HEK293 (cell line): ENCODE data around the gene FAM229A.

ENCODE experiments used
- CTCF ChIA-PET: fragments of 350-600 bp; formaldehyde crosslinking; extraction: SDS; loops from one replicate; lab custom pipeline; 2021; ENCODE audit warnings: antibody characterized with exemption; lab: Yijun Ruan, JAX
- POLR2A ChIA-PET: fragments of 300-600 bp; formaldehyde crosslinking; extraction: SDS; loops from one replicate; lab custom pipeline; 2020; ENCODE audit warnings: antibody characterized with exemption, inconsistent platforms; lab: Yijun Ruan, JAX
- H3K27ac ChIP-seq: fragments of 200-500 bp; sonication (Bioruptor generic); 2 replicates; pipeline ENCODE4 v1.5.1; 2014; ENCODE audit warnings: low read depth, low read length, control low read depth, inconsistent platforms; ENCODE audit errors: extremely low read depth
- H3K36me3 ChIP-seq, 2 experiments: fragments of 200-500 bp in 1 of 2; sonication (Bioruptor generic) in 1 of 2; 1 replicate in 1 of 2; 2 replicates in 1 of 2; pipeline ENCODE4 v1.5.1; 2014 to 2017; ENCODE audit warnings: inconsistent platforms in 2 of 2, low read length in 2 of 2; ENCODE audit not compliant: control insufficient read depth in 2 of 2, insufficient read depth in 1 of 2
- H3K4me1 ChIP-seq: fragments of 200-500 bp; sonication (Bioruptor generic); 2 replicates; pipeline ENCODE4 v1.5.1; 2014; ENCODE audit warnings: mild to moderate bottlenecking, low read length, inconsistent platforms; ENCODE audit not compliant: control insufficient read depth, insufficient read depth
- H3K4me3 ChIP-seq: 2 replicates; pipeline ENCODE4 v1.5.1; 2011; ENCODE audit warnings: low read depth, mild to moderate bottlenecking, control low read depth, low read length, moderate library complexity
- H3K9me3 ChIP-seq: fragments of 200-500 bp; sonication (Bioruptor generic); 2 replicates; pipeline ENCODE4 v1.5.1; 2014; ENCODE audit warnings: low read depth, low read length, inconsistent platforms; ENCODE audit not compliant: control insufficient read depth, insufficient read depth
- BCL11A ChIP-seq: fragments of 450-650 bp; formaldehyde crosslinking; IDR thresholded peaks from 2 replicates; pipeline ENCODE4 v1.5.1; 2016; ENCODE audit warnings: low read depth, missing biosample characterization, missing genetic modification characterization
- REPIN1 ChIP-seq: fragments of 450-650 bp; formaldehyde crosslinking; IDR thresholded peaks from 2 replicates; pipeline ENCODE4 v1.5.1; 2017; ENCODE audit warnings: missing biosample characterization, missing genetic modification characterization, low read depth
- SCRT1 ChIP-seq: fragments of 450-650 bp; formaldehyde crosslinking; IDR thresholded peaks from 2 replicates; pipeline ENCODE4 v1.5.1; 2016; ENCODE audit warnings: missing biosample characterization, missing genetic modification characterization, borderline replicate concordance
- SCRT2 ChIP-seq: fragments of 450-650 bp; formaldehyde crosslinking; IDR thresholded peaks from 2 replicates; pipeline ENCODE4 v1.5.1; 2016; ENCODE audit warnings: missing biosample characterization, missing genetic modification characterization
- SP3 ChIP-seq: fragments of 450-650 bp; formaldehyde crosslinking; IDR thresholded peaks from 2 replicates; pipeline ENCODE4 v1.5.1; 2016; ENCODE audit warnings: missing biosample characterization, missing genetic modification characterization
- SP7 ChIP-seq: fragments of 450-650 bp; formaldehyde crosslinking; IDR thresholded peaks from 2 replicates; pipeline ENCODE4 v1.5.1; 2016; ENCODE audit warnings: missing biosample characterization, missing genetic modification characterization
- ZBTB17 ChIP-seq: fragments of 450-650 bp; formaldehyde crosslinking; IDR thresholded peaks from 2 replicates; pipeline ENCODE4 v1.5.1; 2016; ENCODE audit warnings: missing biosample characterization, missing genetic modification characterization
- ZBTB21 ChIP-seq: fragments of 450-650 bp; formaldehyde crosslinking; IDR thresholded peaks from 2 replicates; pipeline ENCODE4 v1.5.1; 2017; ENCODE audit warnings: missing biosample characterization, missing genetic modification characterization
- ZNF121 ChIP-seq: fragments of 450-650 bp; formaldehyde crosslinking; IDR thresholded peaks from 2 replicates; pipeline ENCODE4 v1.5.1; 2016; ENCODE audit warnings: missing biosample characterization, missing genetic modification characterization
- ZNF132 ChIP-seq: fragments of 450-650 bp; formaldehyde crosslinking; IDR thresholded peaks from 2 replicates; pipeline ENCODE4 v1.5.1; 2017; ENCODE audit warnings: missing biosample characterization, missing genetic modification characterization, borderline replicate concordance
- ZNF266 ChIP-seq: fragments of 450-650 bp; formaldehyde crosslinking; IDR thresholded peaks from 2 replicates; pipeline ENCODE4 v1.5.1; 2016; ENCODE audit warnings: missing biosample characterization, missing genetic modification characterization, low read depth
- ZNF354C ChIP-seq: fragments of 450-650 bp; formaldehyde crosslinking; IDR thresholded peaks from 2 replicates; pipeline ENCODE4 v1.5.1; 2016; ENCODE audit warnings: missing biosample characterization, missing genetic modification characterization, low read depth, borderline replicate concordance
- ZNF610 ChIP-seq: fragments of 450-650 bp; formaldehyde crosslinking; IDR thresholded peaks from 2 replicates; pipeline ENCODE4 v1.5.1; 2016; ENCODE audit warnings: missing biosample characterization, missing genetic modification characterization, borderline replicate concordance
- ZNF629 ChIP-seq: fragments of 450-650 bp; formaldehyde crosslinking; IDR thresholded peaks from 2 replicates; pipeline ENCODE4 v1.5.1; 2017; ENCODE audit warnings: missing biosample characterization, missing genetic modification characterization
- ZNF837 ChIP-seq: fragments of 450-650 bp; formaldehyde crosslinking; IDR thresholded peaks from 2 replicates; pipeline ENCODE4 v1.5.1; 2016; ENCODE audit warnings: missing biosample characterization, missing genetic modification characterization
- TF ChIP-seq, protein P1 (sequence below): fragments of 450-650 bp; formaldehyde crosslinking; IDR thresholded peaks from 2 replicates; pipeline ENCODE4 v1.5.1; 2016; ENCODE audit warnings: missing biosample characterization, missing genetic modification characterization
- TF ChIP-seq, protein P2 (sequence below): fragments of 450-650 bp; formaldehyde crosslinking; IDR thresholded peaks from 2 replicates; pipeline ENCODE4 v1.5.1; 2016; ENCODE audit warnings: missing biosample characterization, missing genetic modification characterization, borderline replicate concordance
- TF ChIP-seq, protein P3 (sequence below): fragments of 450-650 bp; formaldehyde crosslinking; IDR thresholded peaks from 2 replicates; pipeline ENCODE4 v1.5.1; 2017; ENCODE audit warnings: missing biosample characterization, missing genetic modification characterization
- TF ChIP-seq, protein P4 (sequence below): fragments of 450-650 bp; formaldehyde crosslinking; IDR thresholded peaks from 2 replicates; pipeline ENCODE4 v1.5.1; 2017; ENCODE audit warnings: missing biosample characterization, missing genetic modification characterization

Gene FAM229A

DNA sequence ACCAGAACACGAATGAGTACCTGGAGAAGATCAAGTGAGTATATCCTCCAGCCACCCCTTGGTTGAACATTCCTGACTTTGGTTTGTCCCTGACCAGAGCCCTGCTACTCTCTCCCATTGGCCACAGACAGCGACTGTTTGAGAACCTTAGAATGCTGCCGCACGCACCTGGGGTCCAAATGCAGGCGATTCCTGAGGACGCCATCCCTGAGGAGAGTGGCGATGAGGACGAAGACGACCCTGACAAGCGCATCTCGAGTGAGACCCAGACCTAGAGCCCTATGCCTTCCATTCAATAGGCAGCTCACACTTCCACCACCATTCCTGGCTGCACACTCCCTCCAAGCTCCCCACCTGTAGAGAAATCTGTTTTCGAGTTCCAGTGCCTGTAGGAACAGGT is 30.7 kb downstream of the FAM229A start:
- Histone ChIP-seq H3K27ac (no peak overlapping the region), H3K36me3 (peaks cover 8 to 84% of the 10 kb centered on the region in 2 experiments; a peak in 2 of 3 replicates), H3K4me3 (no peak overlapping the region), H3K4me1 (no peaks in the 10 kb centered on the region), H3K9me3 (no peaks in the 10 kb centered on the region)
- ChIA-PET CTCF (interaction anchor here (0.7 to 1.5 kb wide), 3 partner anchors 15 to 117 kb away, joined by 4 to 6 read pairs (median 4); partner anchors contain the start of gene FAM167B), POLR2A (interaction anchor here (1.0 to 3.2 kb wide), 5 partner anchors 10 to 63 kb away, joined by 3 to 14 read pairs (median 4); partner anchors contain the start of genes BSDC1 and HDAC1)
- no peak for TF ChIP-seq ZNF132 (tag by site-specific recombination)
- no peak for TF ChIP-seq ZNF266 (tag by site-specific recombination)
- no peak for TF ChIP-seq ZNF610 (tag by site-specific recombination)
- no peak for TF ChIP-seq ZNF354C
- 0 out of 2 replicates have a peak, but pooled peaks have one; percentile 35 for TF ChIP-seq SCRT1 (tag by site-specific recombination)
- TF ChIP-seq, protein P1, sequence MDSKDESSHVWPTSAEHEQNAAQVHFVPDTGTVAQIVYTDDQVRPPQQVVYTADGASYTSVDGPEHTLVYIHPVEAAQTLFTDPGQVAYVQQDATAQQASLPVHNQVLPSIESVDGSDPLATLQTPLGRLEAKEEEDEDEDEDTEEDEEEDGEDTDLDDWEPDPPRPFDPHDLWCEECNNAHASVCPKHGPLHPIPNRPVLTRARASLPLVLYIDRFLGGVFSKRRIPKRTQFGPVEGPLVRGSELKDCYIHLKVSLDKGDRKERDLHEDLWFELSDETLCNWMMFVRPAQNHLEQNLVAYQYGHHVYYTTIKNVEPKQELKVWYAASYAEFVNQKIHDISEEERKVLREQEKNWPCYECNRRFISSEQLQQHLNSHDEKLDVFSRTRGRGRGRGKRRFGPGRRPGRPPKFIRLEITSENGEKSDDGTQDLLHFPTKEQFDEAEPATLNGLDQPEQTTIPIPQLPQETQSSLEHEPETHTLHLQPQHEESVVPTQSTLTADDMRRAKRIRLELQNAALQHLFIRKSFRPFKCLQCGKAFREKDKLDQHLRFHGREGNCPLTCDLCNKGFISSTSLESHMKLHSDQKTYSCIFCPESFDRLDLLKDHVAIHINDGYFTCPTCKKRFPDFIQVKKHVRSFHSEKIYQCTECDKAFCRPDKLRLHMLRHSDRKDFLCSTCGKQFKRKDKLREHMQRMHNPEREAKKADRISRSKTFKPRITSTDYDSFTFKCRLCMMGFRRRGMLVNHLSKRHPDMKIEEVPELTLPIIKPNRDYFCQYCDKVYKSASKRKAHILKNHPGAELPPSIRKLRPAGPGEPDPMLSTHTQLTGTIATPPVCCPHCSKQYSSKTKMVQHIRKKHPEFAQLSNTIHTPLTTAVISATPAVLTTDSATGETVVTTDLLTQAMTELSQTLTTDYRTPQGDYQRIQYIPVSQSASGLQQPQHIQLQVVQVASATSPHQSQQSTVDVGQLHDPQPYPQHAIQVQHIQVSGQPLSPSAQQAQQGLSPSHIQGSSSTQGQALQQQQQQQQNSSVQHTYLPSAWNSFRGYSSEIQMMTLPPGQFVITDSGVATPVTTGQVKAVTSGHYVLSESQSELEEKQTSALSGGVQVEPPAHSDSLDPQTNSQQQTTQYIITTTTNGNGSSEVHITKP = 0 out of 2 replicates have a peak, but pooled peaks have one; percentile 32
- no peak for TF ChIP-seq SP3 (tag by site-specific recombination)
- TF ChIP-seq SCRT2 (tag by site-specific recombination) = peak; percentile 73
- TF ChIP-seq, protein P2, sequence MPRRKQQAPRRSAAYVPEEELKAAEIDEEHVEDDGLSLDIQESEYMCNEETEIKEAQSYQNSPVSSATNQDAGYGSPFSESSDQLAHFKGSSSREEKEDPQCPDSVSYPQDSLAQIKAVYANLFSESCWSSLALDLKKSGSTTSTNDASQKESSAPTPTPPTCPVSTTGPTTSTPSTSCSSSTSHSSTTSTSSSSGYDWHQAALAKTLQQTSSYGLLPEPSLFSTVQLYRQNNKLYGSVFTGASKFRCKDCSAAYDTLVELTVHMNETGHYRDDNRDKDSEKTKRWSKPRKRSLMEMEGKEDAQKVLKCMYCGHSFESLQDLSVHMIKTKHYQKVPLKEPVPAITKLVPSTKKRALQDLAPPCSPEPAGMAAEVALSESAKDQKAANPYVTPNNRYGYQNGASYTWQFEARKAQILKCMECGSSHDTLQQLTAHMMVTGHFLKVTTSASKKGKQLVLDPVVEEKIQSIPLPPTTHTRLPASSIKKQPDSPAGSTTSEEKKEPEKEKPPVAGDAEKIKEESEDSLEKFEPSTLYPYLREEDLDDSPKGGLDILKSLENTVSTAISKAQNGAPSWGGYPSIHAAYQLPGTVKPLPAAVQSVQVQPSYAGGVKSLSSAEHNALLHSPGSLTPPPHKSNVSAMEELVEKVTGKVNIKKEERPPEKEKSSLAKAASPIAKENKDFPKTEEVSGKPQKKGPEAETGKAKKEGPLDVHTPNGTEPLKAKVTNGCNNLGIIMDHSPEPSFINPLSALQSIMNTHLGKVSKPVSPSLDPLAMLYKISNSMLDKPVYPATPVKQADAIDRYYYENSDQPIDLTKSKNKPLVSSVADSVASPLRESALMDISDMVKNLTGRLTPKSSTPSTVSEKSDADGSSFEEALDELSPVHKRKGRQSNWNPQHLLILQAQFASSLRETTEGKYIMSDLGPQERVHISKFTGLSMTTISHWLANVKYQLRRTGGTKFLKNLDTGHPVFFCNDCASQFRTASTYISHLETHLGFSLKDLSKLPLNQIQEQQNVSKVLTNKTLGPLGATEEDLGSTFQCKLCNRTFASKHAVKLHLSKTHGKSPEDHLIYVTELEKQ = no peak
- TF ChIP-seq REPIN1 = no peak
- TF ChIP-seq, protein P3, sequence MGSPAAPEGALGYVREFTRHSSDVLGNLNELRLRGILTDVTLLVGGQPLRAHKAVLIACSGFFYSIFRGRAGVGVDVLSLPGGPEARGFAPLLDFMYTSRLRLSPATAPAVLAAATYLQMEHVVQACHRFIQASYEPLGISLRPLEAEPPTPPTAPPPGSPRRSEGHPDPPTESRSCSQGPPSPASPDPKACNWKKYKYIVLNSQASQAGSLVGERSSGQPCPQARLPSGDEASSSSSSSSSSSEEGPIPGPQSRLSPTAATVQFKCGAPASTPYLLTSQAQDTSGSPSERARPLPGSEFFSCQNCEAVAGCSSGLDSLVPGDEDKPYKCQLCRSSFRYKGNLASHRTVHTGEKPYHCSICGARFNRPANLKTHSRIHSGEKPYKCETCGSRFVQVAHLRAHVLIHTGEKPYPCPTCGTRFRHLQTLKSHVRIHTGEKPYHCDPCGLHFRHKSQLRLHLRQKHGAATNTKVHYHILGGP = no peak
- TF ChIP-seq ZNF837 = no peak
- TF ChIP-seq, protein P4, sequence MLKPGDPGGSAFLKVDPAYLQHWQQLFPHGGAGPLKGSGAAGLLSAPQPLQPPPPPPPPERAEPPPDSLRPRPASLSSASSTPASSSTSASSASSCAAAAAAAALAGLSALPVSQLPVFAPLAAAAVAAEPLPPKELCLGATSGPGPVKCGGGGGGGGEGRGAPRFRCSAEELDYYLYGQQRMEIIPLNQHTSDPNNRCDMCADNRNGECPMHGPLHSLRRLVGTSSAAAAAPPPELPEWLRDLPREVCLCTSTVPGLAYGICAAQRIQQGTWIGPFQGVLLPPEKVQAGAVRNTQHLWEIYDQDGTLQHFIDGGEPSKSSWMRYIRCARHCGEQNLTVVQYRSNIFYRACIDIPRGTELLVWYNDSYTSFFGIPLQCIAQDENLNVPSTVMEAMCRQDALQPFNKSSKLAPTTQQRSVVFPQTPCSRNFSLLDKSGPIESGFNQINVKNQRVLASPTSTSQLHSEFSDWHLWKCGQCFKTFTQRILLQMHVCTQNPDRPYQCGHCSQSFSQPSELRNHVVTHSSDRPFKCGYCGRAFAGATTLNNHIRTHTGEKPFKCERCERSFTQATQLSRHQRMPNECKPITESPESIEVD (tag by site-specific recombination) = no peak
- no peak for TF ChIP-seq ZBTB21
- TF ChIP-seq BCL11A (tag by site-specific recombination) = no peak
- no peak for TF ChIP-seq ZNF121 (tag by site-specific recombination)
- no peak for TF ChIP-seq SP7 (tag by site-specific recombination)
- TF ChIP-seq ZBTB17 (tag by site-specific recombination) = 0 out of 2 replicates have a peak, but pooled peaks have one; percentile 9
- no peak for TF ChIP-seq ZNF629 (tag by site-specific recombination)
